Measurements from ENCODE around the gene TANC1.

TANC1 gene

DNA sequence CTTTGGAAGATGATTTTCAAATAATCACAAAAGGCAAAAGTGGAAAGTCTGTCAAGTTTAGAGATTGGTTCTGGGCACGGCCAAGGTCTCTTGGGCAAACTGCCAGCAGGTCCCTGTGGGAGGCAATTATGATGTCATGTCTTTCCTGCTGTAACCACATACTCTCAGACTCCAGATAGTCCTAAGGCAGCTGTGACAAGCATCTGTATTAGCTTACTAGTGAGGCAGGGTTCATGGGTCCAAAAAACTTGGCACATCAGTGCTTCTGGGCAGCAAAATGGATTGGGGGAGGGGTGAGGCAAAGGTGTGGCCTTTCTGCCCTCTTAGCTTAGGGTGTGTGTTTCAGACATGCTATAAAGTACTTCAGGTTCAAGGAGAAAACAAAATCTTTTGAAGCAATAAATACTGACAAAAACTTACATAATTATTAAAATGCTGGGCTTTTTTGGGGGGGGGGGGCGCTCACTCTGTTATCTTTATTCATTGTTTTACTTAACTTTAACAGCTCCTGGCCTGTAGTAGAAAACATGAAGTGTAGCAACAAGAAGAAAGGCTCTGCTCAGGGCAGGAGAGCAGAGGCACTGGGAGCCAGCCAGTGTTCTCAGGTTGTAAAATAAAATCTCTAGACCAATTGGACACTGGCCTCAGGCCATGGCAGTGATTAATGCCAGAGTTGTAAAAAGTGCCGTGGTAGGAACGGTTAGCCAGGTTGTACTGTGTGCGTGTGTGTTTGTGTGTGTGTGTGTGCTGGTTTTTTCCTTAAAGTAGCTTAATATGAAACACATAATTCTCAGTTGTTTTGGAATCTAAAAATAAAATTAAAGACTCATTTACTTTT, 14.3 kb upstream of the TANC1 start:
- TF ChIP-seq, protein P1, sequence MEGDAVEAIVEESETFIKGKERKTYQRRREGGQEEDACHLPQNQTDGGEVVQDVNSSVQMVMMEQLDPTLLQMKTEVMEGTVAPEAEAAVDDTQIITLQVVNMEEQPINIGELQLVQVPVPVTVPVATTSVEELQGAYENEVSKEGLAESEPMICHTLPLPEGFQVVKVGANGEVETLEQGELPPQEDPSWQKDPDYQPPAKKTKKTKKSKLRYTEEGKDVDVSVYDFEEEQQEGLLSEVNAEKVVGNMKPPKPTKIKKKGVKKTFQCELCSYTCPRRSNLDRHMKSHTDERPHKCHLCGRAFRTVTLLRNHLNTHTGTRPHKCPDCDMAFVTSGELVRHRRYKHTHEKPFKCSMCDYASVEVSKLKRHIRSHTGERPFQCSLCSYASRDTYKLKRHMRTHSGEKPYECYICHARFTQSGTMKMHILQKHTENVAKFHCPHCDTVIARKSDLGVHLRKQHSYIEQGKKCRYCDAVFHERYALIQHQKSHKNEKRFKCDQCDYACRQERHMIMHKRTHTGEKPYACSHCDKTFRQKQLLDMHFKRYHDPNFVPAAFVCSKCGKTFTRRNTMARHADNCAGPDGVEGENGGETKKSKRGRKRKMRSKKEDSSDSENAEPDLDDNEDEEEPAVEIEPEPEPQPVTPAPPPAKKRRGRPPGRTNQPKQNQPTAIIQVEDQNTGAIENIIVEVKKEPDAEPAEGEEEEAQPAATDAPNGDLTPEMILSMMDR (IDR thresholded peaks at IDR 0.05) = no peak
- Mint-ChIP-seq H3K27ac (peak overlapping the region; percentile 98), H3K36me3 (ENCODE audit: low read depth) (peaks cover 11% of the 10 kb centered on the region), H3K9me3 (peaks cover 21% of the 10 kb centered on the region), H3K27me3 (ENCODE audit: low read depth, poor library complexity) (peaks cover 3% of the 10 kb centered on the region), H3K4me1 (peaks cover 52% of the 10 kb centered on the region), H3K4me3 (peak overlapping the region; percentile 64)
- peak; percentile 51 for DNase-seq

DNA sequence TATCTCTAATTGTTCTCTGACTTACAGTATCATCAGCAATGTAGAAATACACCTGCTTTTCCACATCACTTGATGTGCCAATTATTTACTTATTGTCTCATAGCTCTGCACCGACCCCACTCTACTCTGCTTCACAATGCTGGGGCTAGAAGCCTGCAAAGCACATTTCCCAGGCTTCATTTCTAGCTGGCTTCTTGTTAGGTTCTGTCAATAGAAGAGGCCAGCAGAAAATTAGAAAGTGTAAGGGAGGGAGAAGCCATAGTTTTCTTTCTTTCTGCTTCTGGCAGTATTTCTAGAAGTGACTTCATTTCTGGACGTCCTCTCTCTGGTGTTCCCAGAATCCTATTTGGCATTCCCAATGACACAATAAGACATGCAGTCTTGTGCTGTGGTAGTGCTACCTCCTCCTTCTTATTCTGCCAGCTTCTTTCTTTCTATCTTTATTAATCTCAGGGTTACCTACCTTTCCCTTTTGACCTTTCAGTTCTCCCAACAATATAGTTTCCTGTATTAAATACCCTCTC, 12.5 kb upstream of the TANC1 start:
- TF ChIP-seq, protein P1 (IDR thresholded peaks at IDR 0.05) = no peak
- Mint-ChIP-seq H3K27ac (no peak overlapping the region), H3K4me3 (no peak overlapping the region), H3K27me3 (ENCODE audit: low read depth, poor library complexity) (peaks cover 3% of the 10 kb centered on the region), H3K9me3 (peaks cover 21% of the 10 kb centered on the region), H3K36me3 (ENCODE audit: low read depth) (peaks cover 11% of the 10 kb centered on the region), H3K4me1 (peaks cover 50% of the 10 kb centered on the region)
- DNase-seq = no peak

DNA sequence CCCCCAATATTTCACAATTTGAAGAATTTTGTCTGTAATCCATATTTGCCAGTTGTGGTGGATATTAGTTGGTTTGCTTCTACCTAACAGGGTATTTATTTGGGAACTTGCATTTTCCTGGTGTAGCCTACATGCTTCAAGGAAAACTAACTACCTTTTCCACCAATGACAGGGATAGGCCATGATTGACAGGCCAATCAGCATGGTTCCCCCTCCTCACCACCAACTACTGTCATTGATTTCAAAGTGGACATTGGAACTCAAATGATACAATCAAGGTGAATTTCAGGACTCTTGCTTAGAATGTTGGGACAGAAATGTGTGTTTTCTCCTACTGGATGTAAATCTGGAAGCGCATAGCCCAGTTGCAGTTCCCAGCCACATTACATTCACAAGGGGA, 10.1 kb upstream of the TANC1 start:
- Mint-ChIP-seq H3K9me3 (peaks cover 24% of the 10 kb centered on the region), H3K4me3 (no peak overlapping the region), H3K36me3 (ENCODE audit: low read depth) (peaks cover 11% of the 10 kb centered on the region), H3K27me3 (ENCODE audit: low read depth, poor library complexity) (peaks cover 3% of the 10 kb centered on the region), H3K4me1 (peaks cover 55% of the 10 kb centered on the region), H3K27ac (no peak overlapping the region)
- DNase-seq = no peak
- TF ChIP-seq, protein P1 (IDR thresholded peaks at IDR 0.05) = no peak

DNA sequence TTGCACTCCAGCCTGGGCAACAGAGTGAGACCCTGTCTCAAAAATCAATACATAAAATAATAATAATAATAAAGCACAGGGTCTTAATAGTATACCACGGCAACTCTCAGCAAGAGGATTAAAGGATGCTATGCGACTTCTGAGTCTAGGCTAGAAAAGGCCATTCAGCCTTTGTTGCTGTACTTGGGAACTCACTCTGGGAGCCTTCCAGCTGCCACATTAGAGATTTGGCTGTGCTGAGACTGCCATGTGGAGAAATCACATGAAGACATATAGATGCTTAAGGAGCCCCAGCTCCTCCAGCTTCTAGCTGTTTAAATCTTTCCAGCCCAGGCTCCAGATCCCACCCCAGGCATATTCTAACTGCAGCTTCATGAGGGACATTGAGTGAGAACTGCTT, 8.2 kb upstream of the TANC1 start:
- Mint-ChIP-seq H3K4me1 (peaks cover 57% of the 10 kb centered on the region), H3K27me3 (ENCODE audit: low read depth, poor library complexity) (peaks cover 3% of the 10 kb centered on the region), H3K4me3 (no peak overlapping the region), H3K36me3 (ENCODE audit: low read depth) (peaks cover 11% of the 10 kb centered on the region), H3K9me3 (peaks cover 24% of the 10 kb centered on the region), H3K27ac (no peak overlapping the region)
- TF ChIP-seq, protein P1 (IDR thresholded peaks at IDR 0.05) = no peak
- no peak for DNase-seq

DNA sequence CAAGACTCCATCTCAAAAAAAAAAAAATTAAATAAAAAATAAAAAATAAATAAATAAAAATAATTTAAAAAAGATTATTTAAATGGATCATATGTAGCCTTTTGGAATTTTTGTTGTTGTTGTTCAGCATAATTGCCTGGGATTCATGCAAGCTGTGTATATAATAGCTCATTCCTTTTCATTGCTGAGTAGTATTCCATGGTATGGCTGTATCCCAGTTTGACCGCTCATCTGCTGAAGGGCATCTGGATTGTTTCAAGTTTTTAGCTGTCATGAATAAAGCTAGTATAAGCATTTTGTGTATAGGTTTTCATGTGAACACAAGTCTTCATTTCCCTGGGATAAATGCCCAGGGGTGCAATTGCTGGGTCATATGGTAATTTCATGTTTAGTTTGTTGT, 6.4 kb upstream of the TANC1 start:
- Mint-ChIP-seq H3K9me3 (peaks cover 14% of the 10 kb centered on the region), H3K27me3 (ENCODE audit: low read depth, poor library complexity) (peaks cover 3% of the 10 kb centered on the region)

More for the DNA sequence above, 6.4 kb upstream of the TANC1 start:
- no peak overlapping the region for H3K27ac Mint-ChIP-seq
- no peak overlapping the region for H3K4me3 Mint-ChIP-seq
- TF ChIP-seq, protein P1 (IDR thresholded peaks at IDR 0.05) = no peak
- H3K4me1 Mint-ChIP-seq = peaks cover 66% of the 10 kb centered on the region
- peaks cover 6% of the 10 kb centered on the region for H3K36me3 Mint-ChIP-seq (ENCODE audit: low read depth)
- DNase-seq = no peak
